ENCODE data around the gene RAG1. TPM values are rescaled to one million over a fixed set of nuclear protein-coding genes. Genes with fewer than 3 reads are reported as not detected.

Gene RAG1
- total RNA-seq, 2 experiments from 2014 or later, result not detected

GRCh38 chr11:36627471-36627870 is 59.7 kb downstream of the RAG1 start:
- H3K4me3 ChIP-seq (ENCODE audit: low read depth, low read length, poor library complexity, severe bottlenecking), result no peak overlapping the region
- CTCF ChIA-PET (ENCODE audit: unreplicated experiment), result no interaction called here
- no TSS peak for BruUV-seq (replicated peaks)
- no peak overlapping the region for H3K4me2 ChIP-seq (ENCODE audit: low read length)
- no peaks in the 10 kb centered on the region for H4K20me1 ChIP-seq (ENCODE audit: insufficient read depth, low read length)
- DNase-seq (ENCODE audit: low spot score), result no peak
- H3K9me3 ChIP-seq (ENCODE audit: low read length), result no peaks in the 10 kb centered on the region
- no peak overlapping the region for H2AFZ ChIP-seq (ENCODE audit: low read length)
- H3K4me1 ChIP-seq (ENCODE audit: insufficient read depth, low read length, poor library complexity, severe bottlenecking), result no peaks in the 10 kb centered on the region
- intact Hi-C loops (cut with micrococcal nuclease; ENCODE audit: unreplicated experiment), result loop anchor here (10.0 kb wide), 1 partner anchor 47 kb away; no protein-coding TSS in a partner anchor
- H3K79me2 ChIP-seq (ENCODE audit: insufficient read depth, low read depth, low read length), result no peaks in the 10 kb centered on the region
- no peaks in the 10 kb centered on the region for H3K36me3 ChIP-seq (ENCODE audit: insufficient read depth, low read length)
- POLR2A ChIA-PET, result interaction anchor here (0.7 to 1.5 kb wide), 3 partner anchors 8 to 12 kb away, joined by 3 to 6 read pairs (median 5); no protein-coding TSS in a partner anchor
- no peak for TF ChIP-seq CTCF (conservative IDR thresholded peaks at IDR 0.05; ENCODE audit: low read length)
- TF ChIP-seq EZH2phosphoT487 (IDR thresholded peaks at IDR 0.05; ENCODE audit: borderline replicate concordance, low read depth, low read length), result no peak
- no peaks in the 10 kb centered on the region for H3K9me2 ChIP-seq (ENCODE audit: insufficient read depth, low read length)
- no peak overlapping the region for H3K27ac ChIP-seq (ENCODE audit: low read depth, low read length, poor library complexity, severe bottlenecking)

GRCh38 chr11:36628141-36628540 is 60.3 kb downstream of the RAG1 start:
- Histone ChIP-seq H3K27ac (ENCODE audit: low read depth, low read length, poor library complexity, severe bottlenecking) (no peak overlapping the region), H3K4me2 (ENCODE audit: low read length) (no peak overlapping the region), H2AFZ (ENCODE audit: low read length) (no peak overlapping the region), H3K79me2 (ENCODE audit: insufficient read depth, low read depth, low read length) (no peaks in the 10 kb centered on the region), H3K4me3 (ENCODE audit: low read depth, low read length, poor library complexity, severe bottlenecking) (no peak overlapping the region), H3K4me1 (ENCODE audit: insufficient read depth, low read length, poor library complexity, severe bottlenecking) (no peaks in the 10 kb centered on the region), H3K9me3 (ENCODE audit: low read length) (no peaks in the 10 kb centered on the region), H3K9me2 (ENCODE audit: insufficient read depth, low read length) (no peaks in the 10 kb centered on the region), H4K20me1 (ENCODE audit: insufficient read depth, low read length) (no peaks in the 10 kb centered on the region), H3K36me3 (ENCODE audit: insufficient read depth, low read length) (no peaks in the 10 kb centered on the region)
- BruUV-seq (replicated peaks), result no TSS peak
- intact Hi-C loops (cut with micrococcal nuclease; ENCODE audit: unreplicated experiment), result loop anchor here (10.0 kb wide), 1 partner anchor 47 kb away; no protein-coding TSS in a partner anchor
- ChIA-PET CTCF (ENCODE audit: unreplicated experiment) (no interaction called here), POLR2A (interaction anchor here (0.7 to 1.5 kb wide), 3 partner anchors 9 to 12 kb away, joined by 3 to 6 read pairs (median 5); no protein-coding TSS in a partner anchor)
- TF ChIP-seq EZH2phosphoT487 (IDR thresholded peaks at IDR 0.05; ENCODE audit: borderline replicate concordance, low read depth, low read length) (no peak), CTCF (conservative IDR thresholded peaks at IDR 0.05; ENCODE audit: low read length) (no peak)
- no peak for DNase-seq (ENCODE audit: low spot score)

DNA sequence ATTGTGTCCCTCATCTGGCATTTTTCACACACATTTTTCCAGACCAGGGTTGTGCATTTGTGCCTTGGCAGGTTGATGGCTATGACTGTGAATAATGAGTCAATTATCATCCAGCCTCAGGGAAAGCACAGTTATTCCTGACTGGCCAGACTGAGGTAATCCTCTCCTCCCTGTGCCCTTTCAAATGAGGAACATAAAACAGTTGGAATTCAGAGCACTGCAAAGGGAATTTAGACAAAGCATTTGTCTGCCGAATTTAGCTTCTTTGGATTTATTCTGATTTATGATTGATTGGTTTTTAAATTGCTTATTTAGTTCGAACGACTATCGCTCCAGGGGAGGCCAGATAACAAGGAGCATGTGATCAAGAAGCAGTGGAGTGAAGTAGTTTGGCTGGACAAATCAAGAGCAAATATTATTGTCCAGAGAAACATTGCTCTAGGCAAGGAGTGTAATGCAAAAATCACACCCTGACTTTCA is 61.0 kb downstream of the RAG1 start:
- Histone ChIP-seq H4K20me1 (ENCODE audit: insufficient read depth, low read length) (no peaks in the 10 kb centered on the region), H3K79me2 (ENCODE audit: insufficient read depth, low read depth, low read length) (no peaks in the 10 kb centered on the region), H3K4me1 (ENCODE audit: insufficient read depth, low read length, poor library complexity, severe bottlenecking) (no peaks in the 10 kb centered on the region), H3K4me3 (ENCODE audit: low read depth, low read length, poor library complexity, severe bottlenecking) (no peak overlapping the region), H3K9me3 (ENCODE audit: low read length) (no peaks in the 10 kb centered on the region), H3K9me2 (ENCODE audit: insufficient read depth, low read length) (no peaks in the 10 kb centered on the region), H2AFZ (ENCODE audit: low read length) (no peak overlapping the region), H3K4me2 (ENCODE audit: low read length) (no peak overlapping the region), H3K27ac (ENCODE audit: low read depth, low read length, poor library complexity, severe bottlenecking) (no peak overlapping the region), H3K36me3 (ENCODE audit: insufficient read depth, low read length) (no peaks in the 10 kb centered on the region)
- no peak for TF ChIP-seq EZH2phosphoT487 (IDR thresholded peaks at IDR 0.05; ENCODE audit: borderline replicate concordance, low read depth, low read length)
- DNase-seq (ENCODE audit: low spot score), result no peak
- intact Hi-C loops (cut with micrococcal nuclease; ENCODE audit: unreplicated experiment), result loop anchor here (10.0 kb wide), 1 partner anchor 46 kb away; no protein-coding TSS in a partner anchor
- POLR2A ChIA-PET, result interaction anchor here (1.5 kb wide), 1 partner anchor 8 kb away, joined by 5 read pairs; no protein-coding TSS in a partner anchor
- no TSS peak for BruUV-seq (replicated peaks)
- CTCF ChIA-PET (ENCODE audit: unreplicated experiment), result no interaction called here

Other genes with a start within 250 kb of the RAG1 start
- 5.5 and 6.8 TPM in 2 replicates for gene TRAF6, start 57.7 kb upstream of the RAG1 start, total RNA-seq (2014; rRNA removed; shearing (Covaris generic))
- 10.2 and 11.4 TPM in 2 replicates for gene TRAF6, start 57.7 kb upstream of the RAG1 start, total RNA-seq (2022)
- gene IFTAP, start 26.5 kb downstream of the RAG1 start, total RNA-seq (2014; rRNA removed; shearing (Covaris generic)), result not detected in 2 replicates
- gene IFTAP, start 26.5 kb downstream of the RAG1 start, total RNA-seq (2022), result not detected in 2 replicates
- not detected in 2 replicates for gene RAG2, start 30.2 kb downstream of the RAG1 start, total RNA-seq (2014; rRNA removed; shearing (Covaris generic))
- not detected in 2 replicates for gene RAG2, start 30.2 kb downstream of the RAG1 start, total RNA-seq (2022)

Data from OCI-LY7 (cell line).